HCT116 (cell line): ENCODE data around the gene PIK3C3. TPM values are rescaled to one million over a fixed set of nuclear protein-coding genes. Genes with fewer than 3 reads are reported as not detected.

Experiments used
- ATAC-seq: fragments of 200-7000 bp; cut with Tn5 transposase; 2 replicates; pipeline ENCODE4 v1.9.1; 2020; ENCODE audit warnings: mild to moderate bottlenecking, moderate library complexity
- BruUV-seq: library from RNA; stranded (reverse); fragments of 400-500 nt; replicated peaks from 2 replicates; lab custom pipeline; 2021; lab: Mats Ljungman, UMichigan
- CTCF ChIA-PET: fragments of 300-600 bp; sonication (Branson Sonifier 250); formaldehyde crosslinking; loops from one replicate; lab custom pipeline; 2021; ENCODE audit warnings: antibody characterized with exemption; lab: Charles Lee
- POLR2A ChIA-PET: fragments of 300-600, 350-600 bp; sonication (Branson Sonifier 250); formaldehyde crosslinking; loops from one replicate; lab custom pipeline; 2021; ENCODE audit warnings: antibody characterized with exemption; lab: Charles Lee
- RAD21 ChIA-PET, 2 experiments: fragments of 300-600 bp; sonication (Branson Sonifier 250); formaldehyde crosslinking; loops; one replicate each; lab custom pipeline; 2023; ENCODE audit warnings: low total read pairs in 2 of 2; ENCODE audit not compliant: uncharacterized antibody in 2 of 2, unreplicated experiment in 2 of 2, low non-redundant PET in 1 of 2; lab: Charles Lee
- DNase-seq: peaks from one replicate; pipeline ENCODE4 v3.0.0-alpha.2; 2010; ENCODE audit warnings: low read depth, low spot score
- H2AFZ ChIP-seq: fragments of 200-600 bp; shearing (Covaris generic), sonication (generic); 2 replicates; pipeline ENCODE4 v1.6.1; 2017; ENCODE audit warnings: low read depth, mixed run types, mixed read lengths, antibody characterized with exemption, low read length; ENCODE audit not compliant: poor library complexity, severe bottlenecking
- H3K27ac ChIP-seq: 2 replicates; pipeline ENCODE4 v1.5.1; 2012; ENCODE audit warnings: low read depth, low read length
- H3K27me3 ChIP-seq: fragments of 200-600 bp; sonication (generic); 2 replicates; pipeline ENCODE4 v1.6.1; 2016; ENCODE audit warnings: mixed run types, low read length, mixed read lengths; ENCODE audit not compliant: insufficient read depth
- H3K36me3 ChIP-seq, 2 experiments: fragments of 200-500 bp in 1 of 2; fragments of 200-600 bp in 1 of 2; sonication (Bioruptor generic) in 1 of 2; sonication (generic) in 1 of 2; 2 replicates each; pipeline versions ENCODE4 v1.5.1 to v1.6.1; 2014 to 2016; ENCODE audit warnings: low read length in 2 of 2, inconsistent platforms in 1 of 2, mixed read lengths in 1 of 2, mixed run types in 1 of 2; ENCODE audit not compliant: insufficient read depth in 2 of 2, control insufficient read depth in 1 of 2
- H3K4me1 ChIP-seq, 2 experiments: fragments of 200-600 bp in 1 of 2; sonication (generic) in 1 of 2; 2 replicates each; pipeline versions ENCODE4 v1.5.1 to v1.6.1; 2012 to 2017; ENCODE audit warnings: low read length in 2 of 2, inconsistent platforms in 1 of 2, mild to moderate bottlenecking in 1 of 2, mixed read lengths in 1 of 2, mixed run types in 1 of 2, moderate library complexity in 1 of 2; ENCODE audit not compliant: insufficient read depth in 2 of 2, control insufficient read depth in 1 of 2
- H3K4me2 ChIP-seq: fragments of 200-600 bp; sonication (generic); 2 replicates; pipeline ENCODE4 v1.6.1; 2017; ENCODE audit warnings: mixed run types, low read length, mixed read lengths
- H3K4me3 ChIP-seq, 2 experiments: fragments of 200-600 bp in 1 of 2; sonication (generic) in 1 of 2; replicated peaks in 1 of 2; 2 replicates each; pipeline ENCODE4 v1.5.1; 2011 to 2016; ENCODE audit warnings: low read length in 2 of 2, control low read depth in 1 of 2, low read depth in 1 of 2, mild to moderate bottlenecking in 1 of 2, mixed read lengths in 1 of 2, mixed run types in 1 of 2
- H3K79me2 ChIP-seq: fragments of 200-600 bp; sonication (generic); 2 replicates; pipeline ENCODE4 v1.6.1; 2017; ENCODE audit warnings: mild to moderate bottlenecking, mixed run types, low read length, moderate library complexity, mixed read lengths; ENCODE audit not compliant: insufficient read depth
- H3K9ac ChIP-seq: fragments of 200-600 bp; sonication (generic); 2 replicates; pipeline ENCODE4 v1.6.1; 2016; ENCODE audit warnings: low read length, mixed read lengths
- H3K9me2 ChIP-seq: fragments of 200-600 bp; sonication (generic), shearing (Covaris generic); 2 replicates; pipeline ENCODE4 v1.6.1; 2017; ENCODE audit warnings: mixed run types, mild to moderate bottlenecking, moderate library complexity; ENCODE audit not compliant: insufficient read depth
- H3K9me3 ChIP-seq, 2 experiments: fragments of 200-500 bp in 1 of 2; fragments of 200-600 bp in 1 of 2; sonication (Bioruptor generic) in 1 of 2; sonication (generic) in 1 of 2; 2 replicates each; pipeline ENCODE4 v1.6.1; 2014 to 2017; ENCODE audit warnings: low read length in 2 of 2, mixed read lengths in 2 of 2, inconsistent platforms in 1 of 2, low read depth in 1 of 2, mild to moderate bottlenecking in 1 of 2, mixed run types in 1 of 2, moderate library complexity in 1 of 2; ENCODE audit not compliant: control insufficient read depth in 1 of 2, insufficient read depth in 1 of 2
- H4K20me1 ChIP-seq: fragments of 200-600 bp; sonication (generic), shearing (Covaris generic); 2 replicates; pipeline ENCODE4 v1.6.1; 2017; ENCODE audit warnings: mixed run types, mild to moderate bottlenecking, moderate library complexity; ENCODE audit not compliant: insufficient read depth
- CBX3 ChIP-seq: IDR thresholded peaks from 2 replicates; pipeline ENCODE4 v1.6.1; 2012; ENCODE audit warnings: low read depth
- ELF1 ChIP-seq: IDR thresholded peaks from 2 replicates; pipeline ENCODE4 v1.6.1; 2012; ENCODE audit warnings: low read depth, borderline replicate concordance
- EZH2 ChIP-seq: fragments of 200-600 bp; sonication (generic); IDR thresholded peaks from 2 replicates; pipeline ENCODE4 v1.6.1; 2017; ENCODE audit warnings: antibody characterized with exemption, mixed run types
- EZH2phosphoT487 ChIP-seq: fragments of 200-600 bp; IDR thresholded peaks from 2 replicates; pipeline ENCODE4 v1.6.1; 2018; ENCODE audit warnings: antibody characterized with exemption, borderline replicate concordance
- FOSL1 ChIP-seq: IDR thresholded peaks from 2 replicates; pipeline ENCODE4 v1.6.1; 2012; ENCODE audit warnings: low read depth
- JUND ChIP-seq: IDR thresholded peaks from 2 replicates; pipeline ENCODE4 v1.6.1; 2012
- POLR2A ChIP-seq: IDR thresholded peaks from 2 replicates; pipeline ENCODE4 v1.7.0; 2011; ENCODE audit warnings: borderline replicate concordance; ENCODE audit not compliant: insufficient read depth, insufficient read length; ENCODE audit errors: extremely low read depth
- RAD21 ChIP-seq: IDR thresholded peaks from 2 replicates; pipeline ENCODE4 v1.6.1; 2012; ENCODE audit warnings: low read depth, mild to moderate bottlenecking
- SIN3A ChIP-seq: IDR thresholded peaks from 2 replicates; pipeline ENCODE4 v1.6.1; 2012; ENCODE audit warnings: low read depth
- SRF ChIP-seq: IDR thresholded peaks from 2 replicates; pipeline ENCODE4 v1.6.1; 2012; ENCODE audit warnings: low read depth
- TCF7L2 ChIP-seq: IDR thresholded peaks from 2 replicates; pipeline ENCODE4 v1.7.0; 2011; ENCODE audit warnings: borderline replicate concordance, inconsistent platforms; ENCODE audit not compliant: insufficient read depth, insufficient read length; ENCODE audit errors: extremely low read depth
- YY1 ChIP-seq: IDR thresholded peaks from 2 replicates; pipeline ENCODE4 v1.6.1; 2011; ENCODE audit warnings: low read length, low read depth, moderate library complexity, mild to moderate bottlenecking; ENCODE audit not compliant: insufficient replicate concordance; ENCODE audit errors: extremely low read depth
- ZFX ChIP-seq: fragments of 450-650 bp; IDR thresholded peaks from 2 replicates; pipeline ENCODE4 v1.6.1; 2017
- ZNF274 ChIP-seq: fragments of 200-500 bp; sonication (Bioruptor generic); IDR thresholded peaks from 2 replicates; pipeline ENCODE4 v1.6.1; 2014; ENCODE audit warnings: mild to moderate bottlenecking, low read depth, low read length, inconsistent platforms
- intact Hi-C: fragments of 100-400 bp; cut with micrococcal nuclease; formaldehyde crosslinking; loops from 2 replicates; pipeline ENCODE4 v1.10.0; 2022
- total RNA-seq: library from RNA; stranded (reverse); gene quantifications from one replicate; pipeline ENCODE4 v1.2.1, GENCODE V29; 2021; ENCODE audit not compliant: unreplicated experiment
- TF ChIP-seq, protein P1 (sequence below): IDR thresholded peaks from 2 replicates; pipeline ENCODE4 v1.6.1; 2012
- TF ChIP-seq, protein P2 (sequence below): IDR thresholded peaks from 2 replicates; pipeline ENCODE4 v1.6.1; 2012
- TF ChIP-seq, protein P3 (sequence below): IDR thresholded peaks from 2 replicates; pipeline ENCODE4 v1.6.1; 2012; ENCODE audit warnings: low read depth
- TF ChIP-seq, protein P4 (sequence below), 3 experiments: fragments of 200-600 bp in 1 of 3; sonication (generic) in 1 of 3; IDR thresholded peaks in 2 of 3; conservative IDR thresholded peaks in 1 of 3; 2 replicates each; pipeline ENCODE4 v1.5.1; 2012 to 2017; ENCODE audit warnings: low read depth in 2 of 3, low read length in 2 of 3, antibody characterized with exemption in 1 of 3, borderline replicate concordance in 1 of 3, control low read depth in 1 of 3, mild to moderate bottlenecking in 1 of 3, mixed read lengths in 1 of 3, mixed run types in 1 of 3, moderate library complexity in 1 of 3; ENCODE audit not compliant: insufficient read depth in 1 of 3

Gene PIK3C3
- total RNA-seq, 1 experiment from 2014 or later = 40.4 TPM

DNA sequence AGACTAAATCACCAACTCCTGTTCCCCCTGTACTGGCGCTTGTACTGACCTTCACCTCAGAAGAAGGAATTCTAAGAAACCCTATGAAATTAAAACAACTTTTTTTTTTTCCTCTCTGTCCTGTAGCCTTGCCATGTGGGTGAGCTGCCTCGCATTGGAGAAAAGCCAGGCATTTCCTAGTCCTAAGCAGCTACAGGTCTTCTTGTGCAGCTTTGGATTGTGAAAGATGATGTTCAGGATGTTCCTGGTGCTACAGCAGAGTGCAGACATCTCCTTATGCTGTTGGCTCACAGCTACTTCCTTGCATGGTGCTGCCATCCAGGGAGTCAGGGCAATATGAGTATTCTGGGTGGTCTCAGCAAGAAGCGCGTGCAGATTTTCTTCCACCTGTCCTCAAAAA, 11.9 kb downstream of the PIK3C3 start:
- H3K4me1 ChIP-seq = no peaks in the 10 kb centered on the region
- H3K9me3 ChIP-seq = no peaks in the 10 kb centered on the region
- TF ChIP-seq YY1 (no peak), EZH2 (no peak), TCF7L2 (no peak), ZFX (no peak), ZNF274 (no peak), ELF1 (no peak), SIN3A (no peak), SRF (no peak), FOSL1 (no peak), EZH2phosphoT487 (no peak), POLR2A (no peak), CBX3 (no peak), RAD21 (no peak), JUND (no peak)
- TF ChIP-seq, protein P1, sequence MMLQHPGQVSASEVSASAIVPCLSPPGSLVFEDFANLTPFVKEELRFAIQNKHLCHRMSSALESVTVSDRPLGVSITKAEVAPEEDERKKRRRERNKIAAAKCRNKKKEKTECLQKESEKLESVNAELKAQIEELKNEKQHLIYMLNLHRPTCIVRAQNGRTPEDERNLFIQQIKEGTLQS = no peak
- TF ChIP-seq, protein P2, sequence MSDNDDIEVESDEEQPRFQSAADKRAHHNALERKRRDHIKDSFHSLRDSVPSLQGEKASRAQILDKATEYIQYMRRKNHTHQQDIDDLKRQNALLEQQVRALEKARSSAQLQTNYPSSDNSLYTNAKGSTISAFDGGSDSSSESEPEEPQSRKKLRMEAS = no peak
- TF ChIP-seq, protein P3, sequence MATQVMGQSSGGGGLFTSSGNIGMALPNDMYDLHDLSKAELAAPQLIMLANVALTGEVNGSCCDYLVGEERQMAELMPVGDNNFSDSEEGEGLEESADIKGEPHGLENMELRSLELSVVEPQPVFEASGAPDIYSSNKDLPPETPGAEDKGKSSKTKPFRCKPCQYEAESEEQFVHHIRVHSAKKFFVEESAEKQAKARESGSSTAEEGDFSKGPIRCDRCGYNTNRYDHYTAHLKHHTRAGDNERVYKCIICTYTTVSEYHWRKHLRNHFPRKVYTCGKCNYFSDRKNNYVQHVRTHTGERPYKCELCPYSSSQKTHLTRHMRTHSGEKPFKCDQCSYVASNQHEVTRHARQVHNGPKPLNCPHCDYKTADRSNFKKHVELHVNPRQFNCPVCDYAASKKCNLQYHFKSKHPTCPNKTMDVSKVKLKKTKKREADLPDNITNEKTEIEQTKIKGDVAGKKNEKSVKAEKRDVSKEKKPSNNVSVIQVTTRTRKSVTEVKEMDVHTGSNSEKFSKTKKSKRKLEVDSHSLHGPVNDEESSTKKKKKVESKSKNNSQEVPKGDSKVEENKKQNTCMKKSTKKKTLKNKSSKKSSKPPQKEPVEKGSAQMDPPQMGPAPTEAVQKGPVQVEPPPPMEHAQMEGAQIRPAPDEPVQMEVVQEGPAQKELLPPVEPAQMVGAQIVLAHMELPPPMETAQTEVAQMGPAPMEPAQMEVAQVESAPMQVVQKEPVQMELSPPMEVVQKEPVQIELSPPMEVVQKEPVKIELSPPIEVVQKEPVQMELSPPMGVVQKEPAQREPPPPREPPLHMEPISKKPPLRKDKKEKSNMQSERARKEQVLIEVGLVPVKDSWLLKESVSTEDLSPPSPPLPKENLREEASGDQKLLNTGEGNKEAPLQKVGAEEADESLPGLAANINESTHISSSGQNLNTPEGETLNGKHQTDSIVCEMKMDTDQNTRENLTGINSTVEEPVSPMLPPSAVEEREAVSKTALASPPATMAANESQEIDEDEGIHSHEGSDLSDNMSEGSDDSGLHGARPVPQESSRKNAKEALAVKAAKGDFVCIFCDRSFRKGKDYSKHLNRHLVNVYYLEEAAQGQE = no peak
- TF ChIP-seq, protein P4, sequence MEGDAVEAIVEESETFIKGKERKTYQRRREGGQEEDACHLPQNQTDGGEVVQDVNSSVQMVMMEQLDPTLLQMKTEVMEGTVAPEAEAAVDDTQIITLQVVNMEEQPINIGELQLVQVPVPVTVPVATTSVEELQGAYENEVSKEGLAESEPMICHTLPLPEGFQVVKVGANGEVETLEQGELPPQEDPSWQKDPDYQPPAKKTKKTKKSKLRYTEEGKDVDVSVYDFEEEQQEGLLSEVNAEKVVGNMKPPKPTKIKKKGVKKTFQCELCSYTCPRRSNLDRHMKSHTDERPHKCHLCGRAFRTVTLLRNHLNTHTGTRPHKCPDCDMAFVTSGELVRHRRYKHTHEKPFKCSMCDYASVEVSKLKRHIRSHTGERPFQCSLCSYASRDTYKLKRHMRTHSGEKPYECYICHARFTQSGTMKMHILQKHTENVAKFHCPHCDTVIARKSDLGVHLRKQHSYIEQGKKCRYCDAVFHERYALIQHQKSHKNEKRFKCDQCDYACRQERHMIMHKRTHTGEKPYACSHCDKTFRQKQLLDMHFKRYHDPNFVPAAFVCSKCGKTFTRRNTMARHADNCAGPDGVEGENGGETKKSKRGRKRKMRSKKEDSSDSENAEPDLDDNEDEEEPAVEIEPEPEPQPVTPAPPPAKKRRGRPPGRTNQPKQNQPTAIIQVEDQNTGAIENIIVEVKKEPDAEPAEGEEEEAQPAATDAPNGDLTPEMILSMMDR (IDR thresholded peaks at IDR 0.05 in 2 of 3, conservative IDR thresholded peaks at IDR 0.05 in 1 of 3; ENCODE audit: borderline replicate concordance in 1 of 3, insufficient read depth in 1 of 3, low read depth in 2 of 3, low read length in 2 of 3) = no peak
- no peaks in the 10 kb centered on the region for H4K20me1 ChIP-seq
- RAD21 ChIA-PET = no interaction called here
- H3K4me2 ChIP-seq = no peak overlapping the region
- BruUV-seq = no TSS peak
- H2AFZ ChIP-seq = no peak overlapping the region
- no peaks in the 10 kb centered on the region for H3K9me2 ChIP-seq
- peaks cover 22% of the 10 kb centered on the region for H3K79me2 ChIP-seq
- DNase-seq (no peak), ATAC-seq (no peak)
- intact Hi-C loops = no loop called here
- no peaks in the 10 kb centered on the region for H3K27me3 ChIP-seq
- CTCF ChIA-PET = interaction anchor here (1.8 kb wide), 1 partner anchor 61 kb away, joined by 4 read pairs; no protein-coding TSS in a partner anchor
- no peak overlapping the region for H3K27ac ChIP-seq
- POLR2A ChIA-PET = no interaction called here
- H3K9ac ChIP-seq = no peak overlapping the region
- no peak overlapping the region for H3K4me3 ChIP-seq
- peaks cover 8 to 9% of the 10 kb centered on the region in 2 experiments; a peak in 3 of 4 replicates for H3K36me3 ChIP-seq
